CD4-positive, alpha-beta T cell treated with Interleukin-2 at 100 ng/mL for 4 hours (primary cell): ENCODE results near the gene GALNT13.

Source experiments
- DNase-seq: peaks from one replicate; pipeline ENCODE4 v3.0.0-alpha.2; 2020; ENCODE audit warnings: low spot score

The GALNT13 gene

GRCh38 chr2:154484338-154485099 lies 612.8 kb downstream of the GALNT13 start:
- DNase-seq = no peak

- DNase-seq = no peak
Observed at GRCh38 chr2:154488801-154489200, 617.1 kb downstream of the GALNT13 start.

- no peak for DNase-seq
Observed at GRCh38 chr2:154489266-154489858, 617.6 kb downstream of the GALNT13 start.

- DNase-seq = no peak
Observed at GRCh38 chr2:154490530-154490929, 618.8 kb downstream of the GALNT13 start.

GRCh38 chr2:154495455-154495868 lies 623.7 kb downstream of the GALNT13 start:
- no peak for DNase-seq

GRCh38 chr2:154497019-154497418 lies 625.3 kb downstream of the GALNT13 start:
- DNase-seq = no peak
